ENCODE measurements around the gene EHMT1. TPM values are rescaled to one million over a fixed set of nuclear protein-coding genes. Genes with fewer than 3 reads are reported as not detected.

The EHMT1 gene
- total RNA-seq, 1 donor from 2014 or later = 39.5 TPM

- no peak for DNase-seq (ENCODE audit: low spot score)
Measured at GRCh38 chr9:137823986-137824771, 205.4 kb downstream of the EHMT1 start.

GRCh38 chr9:137825324-137825989 lies 206.7 kb downstream of the EHMT1 start:
- DNase-seq (ENCODE audit: low spot score) = no peak

- DNase-seq (ENCODE audit: low spot score) = no peak
Measured at GRCh38 chr9:137827908-137828526, 209.2 kb downstream of the EHMT1 start.

- peak; percentile 11 for DNase-seq (ENCODE audit: low spot score)
Measured at GRCh38 chr9:137828527-137829259, 209.9 kb downstream of the EHMT1 start.

GRCh38 chr9:137829260-137829996 lies 210.6 kb downstream of the EHMT1 start:
- DNase-seq (ENCODE audit: low spot score) = no peak

- no peak for DNase-seq (ENCODE audit: low spot score)
Measured at GRCh38 chr9:137832191-137832700, 213.4 kb downstream of the EHMT1 start.

- no peak for DNase-seq (ENCODE audit: low spot score)
Measured at GRCh38 chr9:137832830-137833590, 214.2 kb downstream of the EHMT1 start.

GRCh38 chr9:137833721-137834613 lies 215.2 kb downstream of the EHMT1 start:
- no peak for DNase-seq (ENCODE audit: low spot score)

- no peak for DNase-seq (ENCODE audit: low spot score)
Measured at GRCh38 chr9:137834846-137835546, 216.2 kb downstream of the EHMT1 start.

GRCh38 chr9:137836151-137836830 lies 217.5 kb downstream of the EHMT1 start:
- no peak for DNase-seq (ENCODE audit: low spot score)

GRCh38 chr9:137836831-137837241 lies 218.0 kb downstream of the EHMT1 start:
- DNase-seq (ENCODE audit: low spot score) = no peak

GRCh38 chr9:137837345-137838278 lies 218.8 kb downstream of the EHMT1 start:
- DNase-seq (ENCODE audit: low spot score) = no peak

- no peak for DNase-seq (ENCODE audit: low spot score)
Measured at GRCh38 chr9:137838576-137838975, 219.8 kb downstream of the EHMT1 start.

- DNase-seq (ENCODE audit: low spot score) = no peak
Measured at GRCh38 chr9:137843355-137843754, 224.6 kb downstream of the EHMT1 start.

GRCh38 chr9:137851516-137852267 lies 232.9 kb downstream of the EHMT1 start:
- DNase-seq (ENCODE audit: low spot score) = no peak

GRCh38 chr9:137853392-137853995 lies 234.7 kb downstream of the EHMT1 start:
- DNase-seq (ENCODE audit: low spot score) = no peak

All from umbilical cord (tissue), 2 donors.